Activated T-cell treated with anti-CD3 and anti-CD28 coated beads, Interleukin-2, amount 50 U/mL, for 48 hours (primary cell): ENCODE results near the gene NEDD4.
"Not testable (repeated sequence)": the region's sequence is repeated elsewhere in the genome, so short reads cannot be mapped to it uniquely, and the experiment has no call there.

Experiments used
- DNase-seq, 2 experiments: peaks; one replicate each; pipeline ENCODE4 v3.0.0-alpha.2; 2020

The NEDD4 gene

GRCh38 chr15:55879181-55879580 is 114.2 kb downstream of the NEDD4 start:
- no peak for DNase-seq

- DNase-seq = no peak
Measured at GRCh38 chr15:55873024-55873720, 120.2 kb downstream of the NEDD4 start.

- DNase-seq = no peak
Measured at GRCh38 chr15:55872471-55872870, 120.9 kb downstream of the NEDD4 start.

GRCh38 chr15:55869660-55870059 is 123.8 kb downstream of the NEDD4 start:
- no peak for DNase-seq

GRCh38 chr15:55868707-55869106 is 124.7 kb downstream of the NEDD4 start:
- no peak for DNase-seq

GRCh38 chr15:55868291-55868690 is 125.1 kb downstream of the NEDD4 start:
- DNase-seq = not testable (repeated sequence)

- no peak for DNase-seq
Measured at GRCh38 chr15:55863911-55864310, 129.5 kb downstream of the NEDD4 start.

GRCh38 chr15:55861115-55861514 is 132.3 kb downstream of the NEDD4 start:
- no peak for DNase-seq

GRCh38 chr15:55860468-55860867 is 132.9 kb downstream of the NEDD4 start:
- DNase-seq = no peak

- DNase-seq = no peak
Measured at GRCh38 chr15:55859681-55860080, 133.7 kb downstream of the NEDD4 start.

- DNase-seq = no peak
Measured at GRCh38 chr15:55858661-55859060, 134.8 kb downstream of the NEDD4 start.

- no peak for DNase-seq
Measured at GRCh38 chr15:55856506-55857164, 136.8 kb downstream of the NEDD4 start.

GRCh38 chr15:55853134-55853533 is 140.3 kb downstream of the NEDD4 start:
- no peak for DNase-seq

GRCh38 chr15:55846116-55846707 is 147.2 kb downstream of the NEDD4 start:
- DNase-seq = peak in 1 of 2 experiments; percentile 23

- not testable (repeated sequence) for DNase-seq
Measured at GRCh38 chr15:55842897-55843296, 150.5 kb downstream of the NEDD4 start.

GRCh38 chr15:55835866-55836265 is 157.5 kb downstream of the NEDD4 start:
- no peak for DNase-seq

GRCh38 chr15:55834331-55834730 is 159.1 kb downstream of the NEDD4 start:
- DNase-seq = no peak

GRCh38 chr15:55829826-55830225 is 163.6 kb downstream of the NEDD4 start:
- peak in 1 of 2 experiments; percentile 35 for DNase-seq

- DNase-seq = no peak
Measured at GRCh38 chr15:55827955-55828354, 165.5 kb downstream of the NEDD4 start.

GRCh38 chr15:55827204-55827603 is 166.2 kb downstream of the NEDD4 start:
- DNase-seq = no peak

- no peak for DNase-seq
Measured at GRCh38 chr15:55824857-55825613, 168.4 kb downstream of the NEDD4 start.

GRCh38 chr15:55823699-55824340 is 169.6 kb downstream of the NEDD4 start:
- no peak for DNase-seq

- no peak for DNase-seq
Measured at GRCh38 chr15:55823191-55823670, 170.2 kb downstream of the NEDD4 start.
